Neural cell (in vitro differentiated cells): ENCODE results near the gene C19orf44. TPM values are rescaled to one million over a fixed set of nuclear protein-coding genes. Genes with fewer than 3 reads are reported as not detected.

Experiments
- H2AFZ ChIP-seq: fragments of 200-600, 300-800 bp; sonication (generic), shearing (Covaris generic); 2 replicates; pipeline ENCODE4 v1.6.0; 2014; ENCODE audit warnings: low read depth, mild to moderate bottlenecking, antibody characterized with exemption, low read length, moderate library complexity
- H3F3A ChIP-seq: fragments of 200-600 bp; shearing (Covaris generic); 2 replicates; pipeline ENCODE4 v1.6.1; 2016; ENCODE audit warnings: mild to moderate bottlenecking, moderate library complexity, mixed read lengths, antibody characterized with exemption, low read length; ENCODE audit not compliant: insufficient read depth, poor library complexity, severe bottlenecking
- H3K27ac ChIP-seq: fragments of 200-600, 300-800 bp; sonication (generic), shearing (Covaris generic); 2 replicates; pipeline ENCODE4 v1.5.1; 2014; ENCODE audit warnings: mild to moderate bottlenecking, low read length, moderate library complexity
- H3K27me3 ChIP-seq: fragments of 300-800, 200-600 bp; sonication (generic), shearing (Covaris generic); 2 replicates; pipeline ENCODE4 v1.6.0; 2014; ENCODE audit warnings: mild to moderate bottlenecking, low read depth, low read length, moderate library complexity; ENCODE audit not compliant: insufficient read depth
- H3K36me3 ChIP-seq: fragments of 300-800, 200-600 bp; sonication (generic), shearing (Covaris generic); 2 replicates; pipeline ENCODE4 v1.5.1; 2014; ENCODE audit warnings: mild to moderate bottlenecking, antibody characterized with exemption, low read length, moderate library complexity; ENCODE audit not compliant: insufficient read depth
- H3K4me2 ChIP-seq: fragments of 300-800, 200-600 bp; sonication (generic), shearing (Covaris generic); 2 replicates; pipeline ENCODE4 v1.6.0; 2014; ENCODE audit warnings: mild to moderate bottlenecking, low read length
- H3K4me3 ChIP-seq: fragments of 300-800, 200-600 bp; sonication (generic), shearing (Covaris generic); 2 replicates; pipeline ENCODE4 v1.5.1; 2014; ENCODE audit warnings: mild to moderate bottlenecking, low read length, moderate library complexity
- H3K79me2 ChIP-seq: fragments of 200-600 bp; shearing (Covaris generic); replicated peaks from 2 replicates; pipeline ENCODE4 v1.6.0; 2014; ENCODE audit warnings: mild to moderate bottlenecking, low read length, moderate library complexity; ENCODE audit not compliant: insufficient read depth
- H3K9ac ChIP-seq: fragments of 300-800, 200-600 bp; sonication (generic), shearing (Covaris generic); 2 replicates; pipeline ENCODE4 v1.6.1; 2016; ENCODE audit warnings: mild to moderate bottlenecking, low read length, mixed read lengths
- H3K9me2 ChIP-seq: fragments of 200-600 bp; shearing (Covaris generic); 2 replicates; pipeline ENCODE4 v1.6.1; 2016; ENCODE audit warnings: mild to moderate bottlenecking, low read length, mixed read lengths; ENCODE audit not compliant: insufficient read depth
- H3K9me3 ChIP-seq: fragments of 200-600, 300-800 bp; sonication (generic), shearing (Covaris generic); 2 replicates; pipeline ENCODE4 v1.6.1; 2016; ENCODE audit warnings: mild to moderate bottlenecking, mixed run types, low read length, moderate library complexity, mixed read lengths
- H4K20me1 ChIP-seq: fragments of 200-600 bp; shearing (Covaris generic); 2 replicates; pipeline ENCODE4 v1.6.1; 2016; ENCODE audit warnings: mild to moderate bottlenecking, mixed run types; ENCODE audit not compliant: insufficient read depth
- EP300 ChIP-seq: fragments of 450-650 bp; conservative IDR thresholded peaks from 2 replicates; pipeline ENCODE4 v1.6.1; 2014; ENCODE audit warnings: antibody characterized with exemption, mild to moderate bottlenecking, moderate library complexity; ENCODE audit not compliant: poor library complexity, severe bottlenecking
- EZH2 ChIP-seq: fragments of 200-600, 300-800 bp; shearing (Covaris generic), sonication (generic); IDR thresholded peaks from 2 replicates; pipeline ENCODE4 v1.6.1; 2014; ENCODE audit warnings: antibody characterized with exemption, low read length, borderline replicate concordance, mild to moderate bottlenecking; ENCODE audit not compliant: insufficient read depth, poor library complexity, severe bottlenecking
- MXI1 ChIP-seq: fragments of 450-650 bp; conservative IDR thresholded peaks from 2 replicates; pipeline ENCODE4 v1.6.1; 2014; ENCODE audit warnings: antibody characterized with exemption, mild to moderate bottlenecking; ENCODE audit not compliant: poor library complexity, severe bottlenecking
- POLR2AphosphoS5 ChIP-seq: IDR thresholded peaks from 2 replicates; pipeline ENCODE4 v1.6.1; 2012
- RAD21 ChIP-seq: fragments of 450-650 bp; conservative IDR thresholded peaks from 2 replicates; pipeline ENCODE4 v1.6.1; 2014; ENCODE audit warnings: antibody characterized with exemption, mild to moderate bottlenecking, moderate library complexity
- SMC3 ChIP-seq: fragments of 450-650 bp; conservative IDR thresholded peaks from 2 replicates; pipeline ENCODE4 v1.6.1; 2014; ENCODE audit warnings: antibody characterized with exemption, mild to moderate bottlenecking, moderate library complexity; ENCODE audit not compliant: poor library complexity
- TAF1 ChIP-seq: IDR thresholded peaks from 2 replicates; pipeline ENCODE4 v1.6.1; 2012; ENCODE audit warnings: low read depth
- polyA plus RNA-seq: library from polyadenylated mRNA; depleted of rRNA; stranded (reverse); fragments of >200 nt; gene quantifications from 2 replicates; pipeline ENCODE4 v1.2.3, GENCODE V29; 2014
- TF ChIP-seq, protein P1 (sequence below): fragments of 450-650 bp; IDR thresholded peaks from 2 replicates; pipeline ENCODE4 v1.5.1; 2014; ENCODE audit warnings: antibody characterized with exemption, mild to moderate bottlenecking, moderate library complexity; ENCODE audit not compliant: poor library complexity, severe bottlenecking
- TF ChIP-seq, protein P2 (sequence below): IDR thresholded peaks from 2 replicates; pipeline ENCODE4 v1.6.1; 2012; ENCODE audit warnings: borderline replicate concordance

The C19orf44 gene
- polyA plus RNA-seq, 1 donor from 2014 or later: 9.9 TPM

DNA sequence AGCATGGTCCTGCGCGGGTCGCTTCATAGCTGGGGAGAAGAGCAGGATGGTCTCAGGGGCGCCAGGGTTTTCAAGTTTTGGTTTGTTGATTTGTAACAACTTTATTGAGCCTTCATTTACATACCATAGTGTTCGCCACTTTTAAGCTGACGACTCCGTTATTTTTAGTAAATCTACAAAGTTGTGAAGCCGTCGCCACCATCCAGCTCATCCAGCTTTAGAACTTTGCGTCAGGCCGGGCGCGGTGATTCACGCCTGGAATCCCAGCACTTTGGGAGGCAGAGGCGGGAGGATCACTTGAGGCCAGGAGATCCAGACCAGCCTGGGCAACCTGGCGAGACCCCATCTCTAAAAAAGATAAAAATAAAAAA, 404 bp downstream of the C19orf44 start:
- H3K4me2 ChIP-seq: peak overlapping the region; percentile 68

DNA sequence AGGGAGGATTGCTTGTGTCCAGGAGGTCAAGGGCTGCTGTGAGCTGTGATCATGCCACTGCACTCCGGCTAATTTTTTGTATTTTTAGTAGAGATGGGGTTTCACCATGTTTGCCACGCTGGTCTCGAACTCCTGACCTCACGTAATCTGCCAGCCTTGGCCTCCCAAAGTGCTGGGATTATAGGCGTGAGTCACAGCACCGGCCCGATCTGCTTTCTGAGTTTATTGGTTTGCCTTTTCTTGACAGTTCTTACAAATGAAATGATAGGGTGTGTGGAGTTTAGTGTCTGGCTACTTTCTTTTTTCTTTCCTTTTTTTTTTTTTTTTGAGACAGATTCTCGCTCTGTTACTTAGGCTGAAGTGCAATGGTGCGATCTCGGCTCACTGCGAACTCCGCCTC, 848 bp downstream of the C19orf44 start:
- no peaks in the 10 kb centered on the region for H3K27me3 ChIP-seq
- H2AFZ ChIP-seq: no peak overlapping the region
- H4K20me1 ChIP-seq: no peaks in the 10 kb centered on the region
- no peaks in the 10 kb centered on the region for H3K36me3 ChIP-seq
- H3K79me2 ChIP-seq: peaks cover 17% of the 10 kb centered on the region
- H3K4me2 ChIP-seq: peak overlapping the region; percentile 68
- no peaks in the 10 kb centered on the region for H3K9me2 ChIP-seq
- TF ChIP-seq, protein P1, sequence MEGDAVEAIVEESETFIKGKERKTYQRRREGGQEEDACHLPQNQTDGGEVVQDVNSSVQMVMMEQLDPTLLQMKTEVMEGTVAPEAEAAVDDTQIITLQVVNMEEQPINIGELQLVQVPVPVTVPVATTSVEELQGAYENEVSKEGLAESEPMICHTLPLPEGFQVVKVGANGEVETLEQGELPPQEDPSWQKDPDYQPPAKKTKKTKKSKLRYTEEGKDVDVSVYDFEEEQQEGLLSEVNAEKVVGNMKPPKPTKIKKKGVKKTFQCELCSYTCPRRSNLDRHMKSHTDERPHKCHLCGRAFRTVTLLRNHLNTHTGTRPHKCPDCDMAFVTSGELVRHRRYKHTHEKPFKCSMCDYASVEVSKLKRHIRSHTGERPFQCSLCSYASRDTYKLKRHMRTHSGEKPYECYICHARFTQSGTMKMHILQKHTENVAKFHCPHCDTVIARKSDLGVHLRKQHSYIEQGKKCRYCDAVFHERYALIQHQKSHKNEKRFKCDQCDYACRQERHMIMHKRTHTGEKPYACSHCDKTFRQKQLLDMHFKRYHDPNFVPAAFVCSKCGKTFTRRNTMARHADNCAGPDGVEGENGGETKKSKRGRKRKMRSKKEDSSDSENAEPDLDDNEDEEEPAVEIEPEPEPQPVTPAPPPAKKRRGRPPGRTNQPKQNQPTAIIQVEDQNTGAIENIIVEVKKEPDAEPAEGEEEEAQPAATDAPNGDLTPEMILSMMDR: no peak
- no peak for TF ChIP-seq MXI1
- TF ChIP-seq EZH2: no peak
- no peak for TF ChIP-seq TAF1
- no peak for TF ChIP-seq SMC3
- no peak for TF ChIP-seq RAD21
- TF ChIP-seq POLR2AphosphoS5: no peak
- TF ChIP-seq EP300: no peak
- TF ChIP-seq, protein P2, sequence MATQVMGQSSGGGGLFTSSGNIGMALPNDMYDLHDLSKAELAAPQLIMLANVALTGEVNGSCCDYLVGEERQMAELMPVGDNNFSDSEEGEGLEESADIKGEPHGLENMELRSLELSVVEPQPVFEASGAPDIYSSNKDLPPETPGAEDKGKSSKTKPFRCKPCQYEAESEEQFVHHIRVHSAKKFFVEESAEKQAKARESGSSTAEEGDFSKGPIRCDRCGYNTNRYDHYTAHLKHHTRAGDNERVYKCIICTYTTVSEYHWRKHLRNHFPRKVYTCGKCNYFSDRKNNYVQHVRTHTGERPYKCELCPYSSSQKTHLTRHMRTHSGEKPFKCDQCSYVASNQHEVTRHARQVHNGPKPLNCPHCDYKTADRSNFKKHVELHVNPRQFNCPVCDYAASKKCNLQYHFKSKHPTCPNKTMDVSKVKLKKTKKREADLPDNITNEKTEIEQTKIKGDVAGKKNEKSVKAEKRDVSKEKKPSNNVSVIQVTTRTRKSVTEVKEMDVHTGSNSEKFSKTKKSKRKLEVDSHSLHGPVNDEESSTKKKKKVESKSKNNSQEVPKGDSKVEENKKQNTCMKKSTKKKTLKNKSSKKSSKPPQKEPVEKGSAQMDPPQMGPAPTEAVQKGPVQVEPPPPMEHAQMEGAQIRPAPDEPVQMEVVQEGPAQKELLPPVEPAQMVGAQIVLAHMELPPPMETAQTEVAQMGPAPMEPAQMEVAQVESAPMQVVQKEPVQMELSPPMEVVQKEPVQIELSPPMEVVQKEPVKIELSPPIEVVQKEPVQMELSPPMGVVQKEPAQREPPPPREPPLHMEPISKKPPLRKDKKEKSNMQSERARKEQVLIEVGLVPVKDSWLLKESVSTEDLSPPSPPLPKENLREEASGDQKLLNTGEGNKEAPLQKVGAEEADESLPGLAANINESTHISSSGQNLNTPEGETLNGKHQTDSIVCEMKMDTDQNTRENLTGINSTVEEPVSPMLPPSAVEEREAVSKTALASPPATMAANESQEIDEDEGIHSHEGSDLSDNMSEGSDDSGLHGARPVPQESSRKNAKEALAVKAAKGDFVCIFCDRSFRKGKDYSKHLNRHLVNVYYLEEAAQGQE: no peak
- H3K4me3 ChIP-seq: peak overlapping the region; percentile 76
- H3F3A ChIP-seq: no peaks in the 10 kb centered on the region
- H3K9ac ChIP-seq: peak overlapping the region; percentile 67
- H3K27ac ChIP-seq: no peak overlapping the region
- no peaks in the 10 kb centered on the region for H3K9me3 ChIP-seq

More for the DNA sequence above, 404 bp downstream of the C19orf44 start:
- Histone ChIP-seq H3K79me2 (peaks cover 17% of the 10 kb centered on the region), H3K27me3 (no peaks in the 10 kb centered on the region), H3K9me3 (no peaks in the 10 kb centered on the region), H3K9me2 (no peaks in the 10 kb centered on the region), H2AFZ (peak overlapping the region; percentile 63), H3K4me3 (peak overlapping the region; percentile 76), H3K9ac (peak overlapping the region; percentile 67), H3K27ac (no peak overlapping the region), H3K36me3 (no peaks in the 10 kb centered on the region), H3F3A (no peaks in the 10 kb centered on the region), H4K20me1 (no peaks in the 10 kb centered on the region)
- no peak for TF ChIP-seq TAF1
- no peak for TF ChIP-seq EP300
- TF ChIP-seq MXI1: peak; percentile 29
- no peak for TF ChIP-seq SMC3
- TF ChIP-seq EZH2: no peak
- no peak for TF ChIP-seq RAD21
